Gastrocnemius medialis (tissue), 4 donors: Measurements from ENCODE around the gene CERS6. TPM values are rescaled to one million over a fixed set of nuclear protein-coding genes. Genes with fewer than 3 reads are reported as not detected.

Source experiments
- ATAC-seq, 2 donors: fragments of 150-250 bp; one replicate each; pipeline ENCODE4 v1.9.1; 2016
- DNase-seq, 2 donors: peaks; one replicate each; pipeline ENCODE4 v3.0.0-alpha.2; 2019
- H3K27ac ChIP-seq, 4 donors: fragments of 200-600 bp; sonication (generic); 1 replicate in 1 of 4; 2 replicates in 3 of 4; pipeline ENCODE4 v1.5.1; 2016 to 2018; ENCODE audit warnings: mild to moderate bottlenecking in 2 of 4, moderate library complexity in 1 of 4
- H3K27me3 ChIP-seq, 3 donors: fragments of 200-600 bp; sonication (generic) in 2 of 3; 1 replicate in 1 of 3; 2 replicates in 2 of 3; pipeline versions ENCODE4 v1.5.1 to v1.6.0; 2016 to 2019; ENCODE audit warnings: mild to moderate bottlenecking in 1 of 3, moderate library complexity in 1 of 3
- H3K36me3 ChIP-seq, 2 donors: fragments of 200-600 bp; sonication (generic) in 1 of 2; one replicate each; pipeline ENCODE4 v1.5.1; 2017 to 2018
- H3K4me1 ChIP-seq, 2 donors: fragments of 200-600 bp; sonication (generic) in 1 of 2; one replicate each; pipeline ENCODE4 v1.5.1; 2016 to 2017; ENCODE audit warnings: mild to moderate bottlenecking in 2 of 2
- H3K4me3 ChIP-seq, 4 donors: fragments of 200-600 bp; sonication (generic) in 3 of 4; 1 replicate in 1 of 4; 2 replicates in 3 of 4; pipeline ENCODE4 v1.5.1; 2016 to 2019; ENCODE audit warnings: mild to moderate bottlenecking in 2 of 4
- H3K9me3 ChIP-seq, 3 donors: fragments of 200-600 bp; sonication (generic) in 2 of 3; 1 replicate in 1 of 3; 2 replicates in 2 of 3; pipeline ENCODE4 v1.5.1; 2016 to 2019
- CTCF ChIP-seq, 5 experiments: fragments of 450-650 bp in 3 of 5; fragments of 200-600 bp in 2 of 5; sonication (generic) in 2 of 5; IDR thresholded peaks in 4 of 5; conservative IDR thresholded peaks in 1 of 5; 1 replicate in 4 of 5; 2 replicates in 1 of 5; pipeline ENCODE4 v1.5.1; 2016 to 2019; ENCODE audit warnings: antibody characterized with exemption in 5 of 5, mild to moderate bottlenecking in 3 of 5, moderate library complexity in 3 of 5
- POLR2A ChIP-seq, 2 donors: fragments of 450-650 bp; IDR thresholded peaks; one replicate each; pipeline ENCODE4 v1.6.1; 2017; ENCODE audit warnings: antibody characterized with exemption in 2 of 2, mild to moderate bottlenecking in 2 of 2, moderate library complexity in 2 of 2
- in situ Hi-C, 4 donors: fragments of 200-750 bp; cut with MboI; loops; one replicate each; pipeline versions ENCODE4 v1.15.0 to v1.8.0; 2017; ENCODE audit warnings: low sequenced_read_pairs in 4 of 4
- intact Hi-C: fragments of 100-400 bp; cut with DNase I; formaldehyde crosslinking; loops from one replicate; pipeline ENCODE4 v1.15.1; 2023; ENCODE audit warnings: low total_unique reads
- total RNA-seq, 4 donors: library from RNA; depleted of rRNA; stranded (reverse); fragments of >200 nt; gene quantifications; one replicate each; pipeline versions ENCODE4 v1.1.0 to v1.2.3, GENCODE V29; 2016

The CERS6 gene
- total RNA-seq, 4 donors from 2014 or later = 11.9 to 18.0 (median 14.7) TPM

GRCh38 chr2:168534926-168535325, 78.9 kb downstream of the CERS6 start:
- Histone ChIP-seq H3K9me3 (no peaks in the 10 kb centered on the region), H3K4me1 (peaks cover 10 to 14% of the 10 kb centered on the region in 2 donors), H3K27me3 (no peaks in the 10 kb centered on the region), H3K27ac (no peak overlapping the region), H3K36me3 (no peaks in the 10 kb centered on the region), H3K4me3 (no peak overlapping the region)
- TF ChIP-seq POLR2A (IDR thresholded peaks at IDR 0.05) = no peak
- TF ChIP-seq CTCF (IDR thresholded peaks at IDR 0.05 in 4 of 5, conservative IDR thresholded peaks at IDR 0.05 in 1 of 5) = no peak
- no peak for DNase-seq
- intact Hi-C loops (no loop called here), in situ Hi-C loops (no loop called here)
- ATAC-seq = no peak

GRCh38 chr2:168536925-168537466, 80.9 kb downstream of the CERS6 start:
- Histone ChIP-seq H3K9me3 (no peaks in the 10 kb centered on the region), H3K4me1 (peaks cover 0 to 5% of the 10 kb centered on the region in 2 donors), H3K27me3 (no peaks in the 10 kb centered on the region), H3K36me3 (no peaks in the 10 kb centered on the region), H3K4me3 (no peak overlapping the region), H3K27ac (no peak overlapping the region)
- ATAC-seq (no peak), DNase-seq (no peak)
- TF ChIP-seq POLR2A (IDR thresholded peaks at IDR 0.05) (no peak), CTCF (IDR thresholded peaks at IDR 0.05 in 4 of 5, conservative IDR thresholded peaks at IDR 0.05 in 1 of 5) (no peak)
- in situ Hi-C loops (no loop called here), intact Hi-C loops (no loop called here)

GRCh38 chr2:168538133-168538532, 82.1 kb downstream of the CERS6 start:
- DNase-seq (no peak), ATAC-seq (no peak)
- no peak for TF ChIP-seq CTCF (IDR thresholded peaks at IDR 0.05 in 4 of 5, conservative IDR thresholded peaks at IDR 0.05 in 1 of 5)
- no peak for TF ChIP-seq POLR2A (IDR thresholded peaks at IDR 0.05)
- no peaks in the 10 kb centered on the region for H3K27me3 ChIP-seq
- intact Hi-C loops = no loop called here
- peaks cover 0 to 5% of the 10 kb centered on the region in 2 donors for H3K4me1 ChIP-seq
- in situ Hi-C loops = no loop called here
- H3K27ac ChIP-seq = no peak overlapping the region
- H3K36me3 ChIP-seq = no peaks in the 10 kb centered on the region
- H3K9me3 ChIP-seq = no peaks in the 10 kb centered on the region
- no peak overlapping the region for H3K4me3 ChIP-seq

GRCh38 chr2:168538534-168538933, 82.5 kb downstream of the CERS6 start:
- no peak overlapping the region for H3K4me3 ChIP-seq
- H3K36me3 ChIP-seq = no peaks in the 10 kb centered on the region
- intact Hi-C loops = no loop called here
- no peaks in the 10 kb centered on the region for H3K9me3 ChIP-seq
- TF ChIP-seq CTCF (IDR thresholded peaks at IDR 0.05 in 4 of 5, conservative IDR thresholded peaks at IDR 0.05 in 1 of 5) (no peak), POLR2A (IDR thresholded peaks at IDR 0.05) (no peak)
- H3K27me3 ChIP-seq = no peaks in the 10 kb centered on the region
- DNase-seq (no peak), ATAC-seq (no peak)
- in situ Hi-C loops = no loop called here
- no peak overlapping the region for H3K27ac ChIP-seq
- H3K4me1 ChIP-seq = peaks cover 0 to 5% of the 10 kb centered on the region in 2 donors

- no peaks in the 10 kb centered on the region for H3K27me3 ChIP-seq
- in situ Hi-C loops = no loop called here
- no peaks in the 10 kb centered on the region for H3K9me3 ChIP-seq
- H3K4me3 ChIP-seq = no peak overlapping the region
- DNase-seq (no peak), ATAC-seq (no peak)
- intact Hi-C loops = no loop called here
- H3K36me3 ChIP-seq = no peaks in the 10 kb centered on the region
- no peak for TF ChIP-seq POLR2A (IDR thresholded peaks at IDR 0.05)
- no peak for TF ChIP-seq CTCF (IDR thresholded peaks at IDR 0.05 in 4 of 5, conservative IDR thresholded peaks at IDR 0.05 in 1 of 5)
- no peak overlapping the region for H3K27ac ChIP-seq
- peaks cover 0 to 5% of the 10 kb centered on the region in 2 donors for H3K4me1 ChIP-seq
These were observed 83.9 kb downstream of the CERS6 start for GRCh38 chr2:168539945-168540344.
